NB4 (cell line): Measurements from ENCODE around the gene ACKR4.

ENCODE experiments used
- POLR2A ChIP-seq: IDR thresholded peaks from 2 replicates; pipeline ENCODE4 v1.6.1; 2011; ENCODE audit warnings: mild to moderate bottlenecking; ENCODE audit not compliant: insufficient read length; ENCODE audit errors: extremely low read depth
- TF ChIP-seq, protein P1 (sequence below): IDR thresholded peaks from one replicate; pipeline ENCODE4 v1.5.1; 2012; ENCODE audit warnings: low read depth, low read length

DNA sequence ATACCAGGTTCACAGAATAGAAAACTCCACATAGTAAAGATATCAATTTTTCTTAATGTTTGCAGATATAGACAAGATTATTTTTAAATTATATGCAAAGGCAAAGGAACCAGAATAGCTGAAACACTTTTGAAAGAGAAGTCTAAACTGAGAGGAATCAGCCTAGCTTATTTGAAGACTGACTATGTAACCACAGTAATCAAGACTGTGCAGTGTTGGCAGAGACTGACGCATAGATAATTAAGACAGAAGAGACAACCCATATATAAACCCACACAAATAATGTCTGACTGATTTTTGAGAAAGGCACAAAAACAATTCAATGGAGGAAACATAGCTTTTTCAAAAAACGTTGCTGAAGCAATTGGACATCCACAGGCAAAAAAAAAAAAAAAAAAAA, 28.6 kb upstream of the ACKR4 start:
- TF ChIP-seq, protein P1, sequence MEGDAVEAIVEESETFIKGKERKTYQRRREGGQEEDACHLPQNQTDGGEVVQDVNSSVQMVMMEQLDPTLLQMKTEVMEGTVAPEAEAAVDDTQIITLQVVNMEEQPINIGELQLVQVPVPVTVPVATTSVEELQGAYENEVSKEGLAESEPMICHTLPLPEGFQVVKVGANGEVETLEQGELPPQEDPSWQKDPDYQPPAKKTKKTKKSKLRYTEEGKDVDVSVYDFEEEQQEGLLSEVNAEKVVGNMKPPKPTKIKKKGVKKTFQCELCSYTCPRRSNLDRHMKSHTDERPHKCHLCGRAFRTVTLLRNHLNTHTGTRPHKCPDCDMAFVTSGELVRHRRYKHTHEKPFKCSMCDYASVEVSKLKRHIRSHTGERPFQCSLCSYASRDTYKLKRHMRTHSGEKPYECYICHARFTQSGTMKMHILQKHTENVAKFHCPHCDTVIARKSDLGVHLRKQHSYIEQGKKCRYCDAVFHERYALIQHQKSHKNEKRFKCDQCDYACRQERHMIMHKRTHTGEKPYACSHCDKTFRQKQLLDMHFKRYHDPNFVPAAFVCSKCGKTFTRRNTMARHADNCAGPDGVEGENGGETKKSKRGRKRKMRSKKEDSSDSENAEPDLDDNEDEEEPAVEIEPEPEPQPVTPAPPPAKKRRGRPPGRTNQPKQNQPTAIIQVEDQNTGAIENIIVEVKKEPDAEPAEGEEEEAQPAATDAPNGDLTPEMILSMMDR = no peak
- no peak for TF ChIP-seq POLR2A
